NCI-H1105 (cell line): ENCODE data around the gene IL27RA.

Experiments used
- DNase-seq: peaks from one replicate; lab custom pipeline; 2025; lab: John Stamatoyannopoulos, UW

Gene IL27RA

GRCh38 chr19:14059652-14060155, 28.1 kb downstream of the IL27RA start:
- DNase-seq, result no peak

GRCh38 chr19:14061081-14061749, 29.7 kb downstream of the IL27RA start:
- DNase-seq, result no peak

- no peak for DNase-seq
Measured at GRCh38 chr19:14061751-14062557, 30.4 kb downstream of the IL27RA start, which contains the start of gene PALM3. PALM3 (minus strand) TSS chr19:14062076; CDS start chr19:14061980, 96 bp downstream.

GRCh38 chr19:14062558-14062855, 30.9 kb downstream of the IL27RA start:
- no peak for DNase-seq

GRCh38 chr19:14063105-14063504, 31.5 kb downstream of the IL27RA start:
- no peak for DNase-seq

GRCh38 chr19:14066134-14066533, 34.6 kb downstream of the IL27RA start:
- no peak for DNase-seq

GRCh38 chr19:14070268-14071050, 38.9 kb downstream of the IL27RA start:
- no peak for DNase-seq

GRCh38 chr19:14072535-14073260, 41.1 kb downstream of the IL27RA start, which contains the start of gene MISP3:
MISP3 (plus strand) TSS chr19:14072786; CDS start chr19:14073310, 524 bp downstream.
- peak; percentile 47 for DNase-seq

GRCh38 chr19:14073261-14073924, 41.8 kb downstream of the IL27RA start:
- DNase-seq, result peak; percentile 71

- DNase-seq, result no peak
Measured at GRCh38 chr19:14073925-14074838, 42.6 kb downstream of the IL27RA start.

- DNase-seq, result no peak
Measured at GRCh38 chr19:14078411-14078810, 46.8 kb downstream of the IL27RA start.

- peak; percentile 99 for DNase-seq
Measured at GRCh38 chr19:14080887-14081796, 49.6 kb downstream of the IL27RA start.

- DNase-seq, result no peak
Measured at GRCh38 chr19:14081797-14082674, 50.5 kb downstream of the IL27RA start.

GRCh38 chr19:14082675-14082960, 51.1 kb downstream of the IL27RA start:
- DNase-seq, result no peak

GRCh38 chr19:14085309-14085995, 53.9 kb downstream of the IL27RA start, which contains the start of gene C19orf67:
C19orf67 (minus strand) TSS chr19:14085783; CDS start chr19:14085627, 156 bp downstream.
- DNase-seq, result no peak

- no peak for DNase-seq
Measured at GRCh38 chr19:14086098-14086497, 54.5 kb downstream of the IL27RA start.

- no peak for DNase-seq
Measured at GRCh38 chr19:14088634-14089411, 57.3 kb downstream of the IL27RA start.
